Body of pancreas (tissue), 4 donors: ENCODE results near the gene ZBTB20.

Experiments
- CTCF ChIP-seq, 7 experiments: fragments of 450-650 bp in 4 of 7; fragments of 200-600 bp in 3 of 7; sonication (generic) in 3 of 7; IDR thresholded peaks; one replicate each; pipeline ENCODE4 v1.5.1; 2016 to 2019; ENCODE audit warnings: antibody characterized with exemption in 7 of 7
- POLR2A ChIP-seq, 3 donors: fragments of 450-650 bp; IDR thresholded peaks; one replicate each; pipeline ENCODE4 v1.6.1; 2016; ENCODE audit warnings: antibody characterized with exemption in 3 of 3, mild to moderate bottlenecking in 2 of 3

- TF ChIP-seq CTCF (IDR thresholded peaks at IDR 0.05) (no peak), POLR2A (IDR thresholded peaks at IDR 0.05) (no peak)
These were observed 84.6 kb downstream of the ZBTB20 start for GRCh38 chr3:115062412-115062956.
